ENCODE data around the gene PPP1R12A.

Gene PPP1R12A

DNA sequence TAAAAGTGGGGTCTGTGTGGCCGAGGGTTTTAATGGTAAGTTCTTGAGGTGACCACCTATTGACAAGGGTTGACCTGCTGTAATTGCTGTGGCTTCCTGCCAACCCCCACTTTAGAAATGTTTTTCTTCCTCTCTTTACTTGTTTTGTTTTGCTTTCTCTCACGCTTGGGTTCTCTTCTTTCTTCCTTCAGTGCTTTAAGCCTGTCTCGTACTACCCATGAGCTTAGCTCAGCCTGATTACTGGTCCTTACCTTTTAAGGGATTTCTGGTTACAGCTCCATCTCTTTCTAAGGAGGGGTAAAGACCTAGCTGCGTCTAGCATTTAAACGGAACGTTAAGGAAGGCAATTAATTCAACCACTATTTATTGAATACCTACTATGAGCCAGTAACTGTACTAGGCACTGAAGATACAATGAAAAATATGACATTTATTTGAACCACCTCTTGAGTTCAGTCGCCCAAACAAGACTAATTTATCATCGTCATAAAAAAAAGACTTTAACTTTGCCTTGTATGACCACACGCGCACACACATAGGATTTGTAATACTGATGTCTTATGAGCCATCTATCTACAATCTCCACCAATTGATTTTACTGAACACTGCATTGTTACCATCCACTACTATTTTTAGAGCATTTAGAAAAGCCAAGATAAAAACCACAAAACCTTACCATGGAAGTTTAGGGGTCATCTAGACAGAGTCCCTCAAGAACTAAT lies 888 bp upstream of the PPP1R12A start:
- DNase-seq = peak in 1 of 2 experiments; percentile 38

DNA sequence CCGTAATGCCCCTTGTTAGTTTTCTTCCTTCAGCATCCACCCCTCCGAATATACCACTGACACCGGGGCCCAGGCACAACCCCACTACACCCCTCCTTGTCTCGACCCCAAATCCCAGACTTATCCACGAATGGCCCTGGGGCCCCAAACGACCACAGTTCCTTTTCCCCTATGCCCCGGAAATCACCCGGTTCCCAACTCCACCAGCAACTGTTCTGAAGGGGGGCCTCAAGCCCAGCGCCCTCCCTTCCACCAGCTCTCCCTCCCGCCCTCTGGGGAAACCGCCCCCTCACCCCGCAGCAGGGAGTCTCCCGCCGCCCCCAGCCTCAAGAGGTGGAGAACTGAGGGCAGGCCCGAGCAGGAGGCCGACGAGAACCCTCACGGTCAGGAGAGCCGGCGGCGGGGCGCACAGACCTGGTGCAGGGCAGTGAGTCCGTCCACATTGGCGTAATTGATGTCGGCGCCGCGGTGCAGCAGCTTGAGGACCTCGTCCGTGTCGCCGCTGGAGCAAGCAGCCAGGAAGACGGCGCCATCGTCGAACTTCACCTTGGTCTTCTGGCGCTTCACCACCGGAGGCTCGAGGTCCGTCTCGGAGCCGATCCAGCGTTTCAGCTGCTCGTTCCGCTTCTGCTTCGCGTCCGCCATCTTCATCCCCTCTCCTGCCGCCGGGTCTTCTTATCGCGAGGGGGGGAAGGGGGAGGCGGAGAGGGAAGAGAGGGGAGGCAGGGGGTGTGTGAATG lies 446 bp downstream of the PPP1R12A start:
- DNase-seq = peak; percentile 42 to 68

DNA sequence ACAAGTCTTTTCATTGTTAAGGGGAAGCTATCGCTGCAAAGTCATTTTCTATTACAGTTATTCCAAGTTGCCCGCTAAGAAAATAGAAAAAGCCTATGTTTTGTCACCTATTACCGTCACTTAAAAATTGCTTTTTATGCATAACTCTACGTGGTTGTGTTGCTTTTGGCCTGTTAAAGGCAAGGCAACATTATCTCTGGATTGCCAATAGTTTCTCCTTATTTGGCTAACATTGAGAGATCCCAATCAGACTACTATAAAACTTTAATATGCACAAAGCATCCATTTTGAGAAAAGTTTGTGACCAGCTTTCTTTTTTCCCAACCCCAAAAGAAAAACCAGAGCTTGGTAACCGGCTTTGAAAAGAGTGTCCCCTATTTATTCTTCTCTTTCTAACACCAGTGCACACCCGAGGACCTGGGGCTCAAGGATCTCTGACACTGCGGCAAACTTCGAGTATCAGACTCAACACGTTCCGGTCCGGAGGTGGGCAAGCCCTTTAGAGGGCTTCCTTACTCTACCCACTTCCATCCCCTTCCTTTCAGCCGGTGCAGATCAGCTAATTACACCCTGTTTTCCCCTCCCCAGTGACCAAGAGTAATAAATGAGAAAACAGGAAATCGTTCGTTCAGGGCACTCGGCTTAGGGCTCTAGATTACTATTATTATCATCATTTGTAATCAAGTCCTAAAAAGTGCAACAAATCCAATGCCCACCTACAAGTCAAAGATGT lies 1.2 kb downstream of the PPP1R12A start:
- peak in 1 of 2 experiments; percentile 41 for DNase-seq

DNA sequence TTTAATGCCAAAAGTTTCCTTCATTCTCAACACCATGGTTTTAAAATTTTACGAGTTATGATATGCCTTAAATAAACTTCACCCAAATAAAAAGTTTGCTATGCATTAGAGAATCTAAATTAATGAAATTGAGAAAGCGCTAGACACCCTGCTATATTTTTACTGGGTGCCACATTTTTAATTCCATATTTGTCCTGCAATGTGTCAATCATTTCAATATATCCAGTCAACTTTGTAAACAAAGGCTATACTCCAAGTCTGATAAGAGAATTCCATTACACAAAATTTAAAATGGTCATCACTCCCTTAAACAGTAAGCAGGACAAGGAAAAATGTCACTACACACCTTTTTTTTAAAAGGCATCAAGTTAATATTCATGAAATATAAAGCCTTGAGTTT lies 1.9 kb downstream of the PPP1R12A start:
- DNase-seq = no peak

DNA sequence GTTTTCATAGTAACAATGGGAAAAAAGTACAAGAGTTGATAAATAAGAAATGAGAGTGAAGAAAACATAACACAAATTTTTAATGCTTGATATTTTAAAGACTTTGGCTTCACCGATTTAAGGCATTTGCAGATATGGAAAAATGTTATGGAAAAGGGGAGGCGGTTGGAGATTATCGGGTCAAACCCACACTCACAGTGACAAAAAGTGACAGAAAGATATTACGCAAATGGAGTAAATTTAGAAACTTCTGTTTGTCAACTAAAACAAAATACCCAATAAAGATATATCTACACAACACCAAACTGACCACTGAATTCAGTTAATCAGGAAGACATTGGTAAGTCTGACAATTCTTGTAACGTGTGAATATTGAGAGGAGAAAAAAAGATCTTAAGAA lies 2.5 kb downstream of the PPP1R12A start:
- no peak for DNase-seq

DNA sequence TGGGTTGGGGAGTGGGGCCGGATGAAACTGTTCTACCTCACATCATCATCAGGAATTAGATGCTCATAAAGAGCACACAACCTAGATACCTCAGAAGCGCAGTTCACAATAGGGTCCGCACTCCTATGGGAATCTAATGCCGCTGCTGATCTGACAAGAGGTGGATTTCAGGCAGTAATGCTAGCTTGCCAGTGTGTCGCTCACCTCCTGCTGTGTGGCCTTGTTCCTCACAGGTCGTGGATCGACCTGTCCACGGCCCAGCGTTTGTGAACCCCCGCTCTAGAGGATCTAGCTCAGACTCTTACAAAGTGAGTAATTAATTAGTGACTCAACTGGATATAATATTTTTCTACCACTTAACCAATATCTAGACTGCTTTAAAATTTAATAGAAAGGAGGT lies 5.8 kb downstream of the PPP1R12A start:
- no peak for DNase-seq

DNA sequence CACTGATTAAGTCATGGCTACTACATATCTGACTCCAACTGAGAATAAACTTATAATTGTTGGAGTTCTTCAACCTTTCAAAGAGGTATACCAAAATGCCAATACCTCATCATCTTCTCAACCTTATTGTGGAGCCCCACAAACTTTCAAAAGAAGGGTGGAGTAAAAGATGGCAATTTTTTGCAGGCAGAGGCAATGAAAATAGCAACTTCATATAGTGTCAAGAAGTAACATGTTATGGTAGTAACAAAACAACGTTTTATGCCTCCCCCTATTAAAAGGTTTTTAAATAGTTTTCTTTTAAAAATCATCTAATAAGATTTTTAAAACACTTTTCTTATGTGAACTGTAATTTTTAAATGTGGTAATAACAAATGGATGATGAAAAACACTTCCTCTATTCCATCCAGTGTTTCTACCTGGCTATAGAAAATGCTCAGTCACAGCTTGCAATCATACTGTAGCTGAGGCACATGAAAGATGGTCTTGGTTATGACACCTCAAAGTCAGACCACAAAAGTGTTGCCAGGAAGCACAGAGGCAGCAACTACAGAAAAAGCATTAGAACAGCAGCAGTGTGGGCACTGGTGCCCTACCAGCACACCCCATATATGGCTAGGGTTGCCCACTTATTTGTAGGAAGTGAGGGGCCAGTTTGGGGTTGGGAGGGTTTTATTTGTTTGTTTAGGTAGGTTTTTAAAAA lies 7.0 kb downstream of the PPP1R12A start:
- DNase-seq = no peak

DNA sequence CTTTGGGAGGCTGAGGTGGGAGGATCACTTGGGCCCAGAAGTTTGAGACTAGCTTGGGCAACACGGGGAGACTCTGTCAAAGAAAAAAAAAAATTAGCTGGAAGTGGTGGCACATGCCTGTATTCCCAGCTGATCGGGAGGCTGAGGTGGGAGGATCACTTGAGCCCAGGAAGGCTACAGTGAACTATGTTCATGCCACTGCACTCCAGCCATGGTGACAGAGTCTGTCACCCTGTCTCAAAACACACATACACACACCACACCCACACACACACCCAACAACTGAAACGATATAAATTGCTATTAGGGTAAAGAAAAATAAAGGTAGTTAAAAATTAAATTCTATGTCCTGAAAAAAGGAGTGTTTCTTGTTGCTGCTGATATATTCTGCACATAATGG lies 7.9 kb downstream of the PPP1R12A start:
- no peak for DNase-seq

DNA sequence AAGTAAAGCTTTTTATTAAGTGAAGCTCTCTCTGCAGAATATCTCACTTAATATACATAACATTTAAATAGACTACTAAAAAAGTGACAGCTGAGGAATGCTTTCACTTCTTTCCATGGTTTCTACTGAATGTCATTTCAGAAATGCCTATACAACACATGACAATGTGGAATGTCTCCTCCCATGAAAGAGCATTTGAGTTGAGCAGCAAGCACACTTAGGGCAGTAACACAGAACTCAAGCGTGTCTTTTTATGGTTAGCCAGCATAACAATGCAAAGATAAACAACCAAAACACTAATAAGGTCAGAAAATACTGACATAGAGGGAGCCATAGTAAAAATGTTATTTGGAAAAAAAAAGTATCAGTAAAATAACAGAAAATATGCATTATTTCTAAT lies 9.4 kb downstream of the PPP1R12A start:
- DNase-seq = no peak

DNA sequence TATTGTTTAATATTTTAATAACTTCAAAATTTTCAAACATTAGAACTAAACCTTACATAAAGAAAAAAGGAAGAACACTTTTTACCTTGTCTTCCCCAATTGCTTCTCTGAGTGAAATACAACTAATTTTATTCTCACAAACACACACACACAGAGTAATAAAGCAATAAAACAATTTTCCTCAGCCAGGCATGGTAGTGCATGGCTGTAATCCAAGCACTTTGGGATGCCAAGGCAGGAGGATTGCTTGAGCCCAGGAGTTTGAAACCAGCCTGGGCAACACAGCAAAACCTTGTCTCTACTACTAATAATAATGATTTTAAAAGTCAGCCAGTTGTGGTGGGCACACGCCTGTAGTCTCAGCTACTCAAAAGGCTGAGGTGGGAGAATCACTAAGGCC lies 13.1 kb downstream of the PPP1R12A start:
- no peak for DNase-seq

DNA sequence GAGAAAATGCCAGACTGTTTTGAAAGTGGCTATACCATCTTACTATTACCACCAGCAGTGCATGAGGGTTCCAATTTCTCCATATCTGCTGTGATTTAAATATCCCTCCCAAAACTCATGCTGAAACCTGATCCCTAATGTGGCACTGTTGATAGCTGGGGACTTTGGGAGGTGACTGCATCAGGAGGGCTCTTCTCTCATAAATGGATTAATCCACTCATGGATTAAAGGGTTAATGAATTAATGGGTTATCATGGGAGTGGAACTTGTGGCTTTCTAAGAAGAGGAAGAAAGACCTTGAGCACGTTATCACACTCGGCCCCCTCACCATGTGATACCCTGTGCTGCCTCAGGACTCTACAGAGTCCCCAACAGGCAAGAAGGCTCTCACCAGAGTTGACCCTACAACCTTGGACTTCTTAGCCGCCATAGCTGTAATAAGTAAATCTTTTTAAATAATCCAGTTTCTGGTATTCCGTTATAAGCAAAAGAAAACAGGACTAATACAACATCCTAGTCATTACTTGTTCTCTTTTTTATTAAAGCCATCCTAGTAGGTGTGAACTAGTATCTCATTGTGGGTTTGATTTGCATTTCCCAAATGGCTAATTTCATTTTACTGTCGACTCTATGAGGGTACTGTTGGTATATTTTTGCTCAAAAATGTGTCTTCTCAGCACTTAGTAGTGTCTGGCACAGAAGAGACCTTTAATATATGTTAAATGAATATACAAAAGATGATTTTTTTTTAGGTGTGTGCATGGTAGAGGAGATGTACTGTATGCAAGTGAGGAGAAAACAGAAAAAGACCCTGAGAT lies 14.3 kb downstream of the PPP1R12A start:
- no peak for DNase-seq

DNA sequence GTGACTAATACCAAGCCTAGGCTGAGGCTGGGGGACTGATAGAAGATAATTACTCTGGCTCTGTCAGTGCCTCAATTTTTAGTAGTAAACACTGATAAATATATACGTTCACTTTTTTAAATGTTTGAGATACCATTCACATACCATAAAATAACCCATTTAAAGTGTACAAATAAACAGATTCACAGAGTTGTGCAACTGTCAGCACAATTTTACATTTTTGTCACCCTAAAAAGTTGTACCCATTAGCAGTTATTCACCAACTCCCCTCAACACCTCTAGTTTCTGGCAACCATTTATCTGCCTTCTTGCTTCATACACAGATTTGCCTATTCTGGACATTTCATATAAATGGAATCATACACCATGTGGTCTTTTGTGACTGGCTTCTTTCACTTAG lies 15.1 kb downstream of the PPP1R12A start:
- no peak for DNase-seq

DNA sequence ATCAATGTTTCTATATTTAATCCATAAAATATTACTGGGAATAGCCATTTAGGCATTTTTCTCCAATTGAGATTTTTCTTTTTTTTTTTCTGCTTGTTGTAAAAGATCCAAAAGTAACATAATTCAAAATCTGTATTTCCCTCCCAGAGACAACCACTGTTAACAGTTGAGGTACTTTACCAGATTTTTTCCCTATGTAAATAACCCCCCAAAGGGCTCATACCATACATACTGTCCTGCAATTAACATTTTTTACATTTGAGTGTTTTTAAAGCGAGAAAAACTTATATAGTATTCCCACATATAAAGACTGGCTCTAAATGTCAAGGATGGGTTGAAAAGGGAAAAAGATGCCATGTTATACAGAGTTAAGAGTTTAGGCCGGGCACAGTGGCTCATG lies 18.1 kb downstream of the PPP1R12A start:
- DNase-seq = no peak

DNA sequence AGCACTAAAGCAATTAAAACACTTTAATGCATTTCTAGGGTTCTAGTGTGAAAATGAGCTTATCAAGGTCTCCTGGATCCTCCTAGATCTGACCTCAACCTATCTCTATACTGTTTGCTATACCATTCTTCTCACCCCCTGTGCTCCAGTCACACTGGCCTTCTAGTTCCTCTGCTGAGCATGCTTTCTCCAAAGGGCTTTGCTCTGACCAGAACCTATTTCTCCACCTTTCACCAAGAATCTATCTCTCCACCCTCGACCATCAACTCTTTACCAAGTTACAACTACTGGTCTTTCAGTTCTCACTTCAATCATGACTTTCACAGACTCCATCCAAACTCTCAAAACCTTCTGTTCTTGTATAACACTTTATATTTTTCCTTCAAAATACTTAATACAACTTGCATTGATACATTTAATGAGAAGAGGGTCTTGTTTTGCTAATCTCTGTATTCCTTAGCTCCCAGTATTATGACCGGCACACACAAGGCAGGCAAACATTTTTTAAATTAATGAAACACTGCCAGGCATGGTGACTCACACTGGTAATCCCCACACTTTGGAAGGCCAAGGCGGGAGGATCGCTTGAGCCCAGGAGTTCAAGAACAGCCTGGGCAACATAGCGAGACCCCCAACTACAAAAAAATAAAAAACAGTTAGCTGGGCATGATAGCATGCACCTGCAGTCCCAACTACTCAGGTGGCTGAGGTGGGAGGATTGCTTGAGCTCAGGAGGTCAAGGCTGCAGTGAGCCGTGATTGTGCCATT lies 22.8 kb downstream of the PPP1R12A start:
- DNase-seq = no peak

DNA sequence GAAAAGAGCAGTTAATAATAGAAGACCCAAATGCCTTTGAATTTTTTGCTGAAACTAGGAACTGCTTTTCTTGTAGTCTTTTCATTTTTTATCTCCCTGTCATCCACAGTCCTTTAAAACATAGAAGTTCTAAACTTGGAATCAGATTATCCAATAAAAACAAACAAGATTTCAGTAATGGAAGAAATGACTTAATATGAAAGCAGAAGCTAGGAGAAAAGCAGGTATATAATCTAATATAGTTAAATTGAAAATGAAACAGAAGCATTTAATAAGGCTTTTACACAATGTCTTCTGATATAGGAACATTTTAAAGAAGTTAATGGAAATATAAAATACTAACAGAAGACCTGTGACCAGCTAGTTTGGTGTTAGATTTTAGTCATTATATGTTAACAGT lies 26.5 kb downstream of the PPP1R12A start:
- no peak for DNase-seq

DNA sequence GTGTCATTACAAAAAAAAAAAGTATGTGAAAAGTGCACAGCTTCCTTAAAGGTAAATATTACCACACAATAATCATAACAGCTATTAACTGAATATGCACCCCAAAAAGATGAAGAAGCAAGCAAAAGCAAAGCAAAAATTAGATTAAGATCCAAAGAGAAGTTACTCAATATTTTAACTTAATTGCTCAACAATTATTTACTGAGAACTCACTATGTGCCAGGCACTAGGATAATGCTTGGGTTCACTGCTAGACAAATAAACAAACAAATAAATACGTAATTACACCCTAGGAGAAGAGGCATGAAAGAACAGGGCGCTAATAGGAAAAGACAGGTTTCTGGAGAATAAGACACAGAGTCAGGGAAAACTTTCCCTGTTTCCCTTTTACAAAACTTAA lies 33.4 kb downstream of the PPP1R12A start:
- DNase-seq = no peak

DNA sequence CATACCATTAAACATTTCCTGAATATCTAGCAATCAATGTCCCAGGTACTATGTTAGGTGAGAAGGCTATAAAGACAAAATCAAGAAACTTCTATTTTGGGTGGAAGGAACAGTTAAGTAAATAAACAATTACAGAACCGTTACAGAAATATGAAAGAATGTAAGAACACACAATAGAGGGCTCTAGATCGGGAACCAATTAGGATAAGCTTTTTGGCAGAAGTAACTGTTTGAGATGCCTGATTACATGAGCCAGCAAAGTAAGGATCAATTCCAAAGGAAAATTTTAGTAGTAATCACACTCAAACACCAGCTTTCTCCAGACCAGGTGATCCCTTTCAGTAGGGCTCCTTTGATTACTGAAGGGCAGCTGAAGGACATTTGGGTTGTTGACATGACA lies 33.9 kb downstream of the PPP1R12A start:
- no peak for DNase-seq

DNA sequence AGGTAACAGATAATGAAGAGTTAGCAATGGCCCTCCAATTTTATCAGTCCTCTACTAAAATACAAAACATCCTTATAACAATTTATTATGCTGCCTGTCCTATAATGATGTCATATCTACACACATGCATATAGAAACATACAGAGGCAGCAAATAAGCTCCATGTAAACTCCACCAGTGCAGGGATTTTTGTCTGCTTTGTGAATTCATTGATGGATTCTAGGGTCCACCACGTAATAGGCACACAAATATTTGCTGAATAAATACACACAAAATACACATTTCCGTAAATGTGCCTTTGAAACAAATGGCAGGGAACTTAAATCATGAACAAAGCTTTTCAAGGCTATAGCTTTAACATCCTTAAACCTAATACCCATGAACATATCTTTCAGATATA lies 34.7 kb downstream of the PPP1R12A start:
- DNase-seq = no peak

DNA sequence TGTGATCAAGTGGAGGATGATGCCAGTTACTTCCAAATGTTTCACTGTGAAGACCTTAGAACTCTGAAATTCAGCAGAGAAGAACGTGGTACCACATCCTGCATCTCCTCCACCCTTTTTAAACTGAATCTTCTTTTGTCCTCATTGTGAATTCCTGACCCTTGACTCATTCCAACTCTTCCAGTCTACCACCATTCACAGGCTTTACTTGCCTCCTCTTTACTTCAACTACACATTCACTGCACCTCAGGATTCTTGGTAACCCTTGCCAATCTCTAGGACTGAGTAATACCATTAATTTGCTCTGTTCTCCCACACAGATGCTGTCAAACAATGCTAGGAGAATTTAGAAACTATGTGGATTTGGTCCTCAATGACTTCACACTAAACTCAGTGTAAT lies 37.3 kb downstream of the PPP1R12A start:
- DNase-seq = no peak

DNA sequence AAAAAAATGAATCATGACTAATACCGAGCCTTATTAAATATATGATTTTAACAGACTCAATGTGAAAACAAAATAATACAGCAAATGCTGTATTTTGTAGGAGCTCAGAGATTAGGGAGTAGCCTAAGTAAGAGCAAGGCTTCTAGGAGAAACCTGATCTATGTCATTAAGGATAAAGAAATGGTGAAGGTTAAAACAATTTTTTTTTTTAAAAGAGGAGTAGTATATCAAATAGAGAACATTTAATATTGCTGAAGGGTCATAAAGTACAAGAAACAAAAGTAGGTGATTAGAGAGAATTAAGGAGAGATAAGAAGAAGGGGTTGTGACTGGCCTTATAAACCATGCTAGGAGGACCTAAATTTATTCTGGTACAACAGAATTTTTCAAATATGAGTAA lies 39.1 kb downstream of the PPP1R12A start:
- no peak for DNase-seq

DNA sequence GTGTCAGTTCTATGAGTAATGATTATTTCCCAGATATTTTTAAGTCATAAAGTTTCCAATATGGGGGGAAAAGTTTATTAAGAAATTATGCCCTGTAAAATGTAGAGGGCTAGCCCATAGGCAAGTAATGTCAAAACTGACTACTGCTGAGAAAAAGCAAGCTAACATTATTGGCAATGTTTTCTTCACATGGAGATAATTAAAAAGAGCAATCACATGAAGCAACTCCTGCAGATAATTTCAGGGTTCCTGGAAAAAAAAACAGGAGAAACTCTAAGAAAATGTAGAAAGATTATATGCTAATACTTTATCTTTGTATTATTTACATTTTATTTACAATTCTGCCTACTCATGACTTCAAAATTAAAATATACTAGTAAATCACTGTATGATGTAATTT lies 39.8 kb downstream of the PPP1R12A start:
- no peak for DNase-seq
